Muscle layer of colon (tissue), 2 donors: ENCODE data around the gene ZNF71.
A peak's percentile ranks its signal among the peaks of the same experiment; 100 is the strongest.

Experiments used
- H3K27ac ChIP-seq: one replicate; pipeline ENCODE4 v1.7.0; 2013; ENCODE audit warnings: low read depth, mild to moderate bottlenecking, low read length, moderate library complexity
- H3K27me3 ChIP-seq, 2 donors: one replicate each; pipeline ENCODE4 v1.7.0; 2013; ENCODE audit warnings: low read length in 2 of 2, mild to moderate bottlenecking in 2 of 2; ENCODE audit not compliant: insufficient read depth in 2 of 2, control insufficient read depth in 1 of 2
- H3K36me3 ChIP-seq: one replicate; pipeline ENCODE4 v1.7.0; 2013; ENCODE audit warnings: mild to moderate bottlenecking, low read length; ENCODE audit not compliant: insufficient read depth
- H3K4me1 ChIP-seq: one replicate; pipeline ENCODE4 v1.7.0; 2013; ENCODE audit warnings: mild to moderate bottlenecking, low read length; ENCODE audit not compliant: insufficient read depth
- H3K4me3 ChIP-seq, 2 donors: one replicate each; pipeline ENCODE4 v1.7.0; 2013; ENCODE audit warnings: low read length in 2 of 2, low read depth in 1 of 2, mild to moderate bottlenecking in 1 of 2, moderate library complexity in 1 of 2
- H3K9ac ChIP-seq: one replicate; pipeline ENCODE4 v1.7.0; 2013; ENCODE audit warnings: low read length
- H3K9me3 ChIP-seq: one replicate; pipeline ENCODE4 v1.7.0; 2013; ENCODE audit warnings: mild to moderate bottlenecking, low read length
- donor health status: abdominal sarcoma.
- donor health status: Adenocarcinoma of cecum.

ZNF71 gene

GRCh38 chr19:56595548-56595899, 422 bp downstream of the ZNF71 start:
- peaks cover 3% of the 10 kb centered on the region for H3K9me3 ChIP-seq
- H3K27me3 ChIP-seq = no peaks in the 10 kb centered on the region
- H3K27ac ChIP-seq = peak overlapping the region; percentile 21

GRCh38 chr19:56596676-56597075, 1.6 kb downstream of the ZNF71 start:
- H3K27ac ChIP-seq = no peak overlapping the region

More at GRCh38 chr19:56595548-56595899, 422 bp downstream of the ZNF71 start:
- H3K4me3 ChIP-seq = peak overlapping the region; percentile 70 to 96
- H3K9ac ChIP-seq = peak overlapping the region; percentile 80
- peaks cover 1% of the 10 kb centered on the region for H3K36me3 ChIP-seq
- H3K4me1 ChIP-seq = peaks cover 13% of the 10 kb centered on the region

GRCh38 chr19:56597696-56598095, 2.6 kb downstream of the ZNF71 start:
- Histone ChIP-seq H3K27ac (no peak overlapping the region), H3K27me3 (no peaks in the 10 kb centered on the region), H3K36me3 (peaks cover 18% of the 10 kb centered on the region), H3K4me3 (no peak overlapping the region), H3K9ac (no peak overlapping the region), H3K9me3 (peaks cover 3% of the 10 kb centered on the region), H3K4me1 (peaks cover 13% of the 10 kb centered on the region)

More at GRCh38 chr19:56596676-56597075, 1.6 kb downstream of the ZNF71 start:
- no peaks in the 10 kb centered on the region for H3K27me3 ChIP-seq
- peak overlapping the region in 1 of 2 donors; percentile 96 for H3K4me3 ChIP-seq
- peaks cover 13% of the 10 kb centered on the region for H3K4me1 ChIP-seq
- H3K36me3 ChIP-seq = peaks cover 13% of the 10 kb centered on the region
- peaks cover 3% of the 10 kb centered on the region for H3K9me3 ChIP-seq
- no peak overlapping the region for H3K9ac ChIP-seq

GRCh38 chr19:56601375-56601774, 6.3 kb downstream of the ZNF71 start:
- peaks cover 18% of the 10 kb centered on the region for H3K9me3 ChIP-seq

GRCh38 chr19:56603829-56604228, 8.7 kb downstream of the ZNF71 start:
- H3K4me3 ChIP-seq = no peak overlapping the region
- no peak overlapping the region for H3K9ac ChIP-seq
- no peak overlapping the region for H3K27ac ChIP-seq
- H3K36me3 ChIP-seq = peaks cover 25% of the 10 kb centered on the region
- H3K27me3 ChIP-seq = no peaks in the 10 kb centered on the region
- peaks cover 18% of the 10 kb centered on the region for H3K9me3 ChIP-seq
- H3K4me1 ChIP-seq = no peaks in the 10 kb centered on the region

More at GRCh38 chr19:56601375-56601774, 6.3 kb downstream of the ZNF71 start:
- H3K36me3 ChIP-seq = peaks cover 25% of the 10 kb centered on the region
- no peaks in the 10 kb centered on the region for H3K27me3 ChIP-seq
- no peak overlapping the region for H3K27ac ChIP-seq
- peaks cover 4% of the 10 kb centered on the region for H3K4me1 ChIP-seq
- no peak overlapping the region for H3K9ac ChIP-seq
- H3K4me3 ChIP-seq = no peak overlapping the region

GRCh38 chr19:56608274-56608964, 13.3 kb downstream of the ZNF71 start:
- Histone ChIP-seq H3K27me3 (no peaks in the 10 kb centered on the region), H3K9ac (no peak overlapping the region), H3K4me3 (no peak overlapping the region), H3K9me3 (peaks cover 15% of the 10 kb centered on the region), H3K27ac (no peak overlapping the region), H3K4me1 (no peaks in the 10 kb centered on the region), H3K36me3 (peaks cover 12% of the 10 kb centered on the region)

GRCh38 chr19:56611288-56611687, 16.2 kb downstream of the ZNF71 start:
- H3K9me3 ChIP-seq = peaks cover 3% of the 10 kb centered on the region
- no peaks in the 10 kb centered on the region for H3K4me1 ChIP-seq
- peaks cover 4% of the 10 kb centered on the region for H3K36me3 ChIP-seq
- H3K27me3 ChIP-seq = no peaks in the 10 kb centered on the region
- no peak overlapping the region for H3K4me3 ChIP-seq
- no peak overlapping the region for H3K27ac ChIP-seq
- no peak overlapping the region for H3K9ac ChIP-seq

- H3K36me3 ChIP-seq = peaks cover 12% of the 10 kb centered on the region
- H3K27ac ChIP-seq = no peak overlapping the region
- no peaks in the 10 kb centered on the region for H3K27me3 ChIP-seq
- H3K9ac ChIP-seq = no peak overlapping the region
- peaks cover 5% of the 10 kb centered on the region for H3K9me3 ChIP-seq
- H3K4me1 ChIP-seq = no peaks in the 10 kb centered on the region
- H3K4me3 ChIP-seq = no peak overlapping the region
Observed at GRCh38 chr19:56612737-56613136, 17.6 kb downstream of the ZNF71 start.

GRCh38 chr19:56613639-56614038, 18.5 kb downstream of the ZNF71 start:
- H3K36me3 ChIP-seq = peaks cover 13% of the 10 kb centered on the region
- no peaks in the 10 kb centered on the region for H3K4me1 ChIP-seq
- H3K9ac ChIP-seq = no peak overlapping the region
- H3K27ac ChIP-seq = no peak overlapping the region
- peaks cover 5% of the 10 kb centered on the region for H3K9me3 ChIP-seq
- H3K27me3 ChIP-seq = no peaks in the 10 kb centered on the region
- no peak overlapping the region for H3K4me3 ChIP-seq

GRCh38 chr19:56617531-56617930, 22.4 kb downstream of the ZNF71 start:
- Histone ChIP-seq H3K27me3 (no peaks in the 10 kb centered on the region), H3K4me1 (no peaks in the 10 kb centered on the region), H3K9me3 (peaks cover 5% of the 10 kb centered on the region), H3K27ac (no peak overlapping the region), H3K9ac (no peak overlapping the region), H3K36me3 (peaks cover 26% of the 10 kb centered on the region), H3K4me3 (no peak overlapping the region)

GRCh38 chr19:56619121-56619520, 24.0 kb downstream of the ZNF71 start:
- Histone ChIP-seq H3K4me3 (no peak overlapping the region), H3K4me1 (no peaks in the 10 kb centered on the region), H3K27me3 (no peaks in the 10 kb centered on the region), H3K27ac (no peak overlapping the region), H3K9ac (no peak overlapping the region), H3K9me3 (peaks cover 13% of the 10 kb centered on the region), H3K36me3 (peaks cover 40% of the 10 kb centered on the region)

- Histone ChIP-seq H3K27me3 (no peaks in the 10 kb centered on the region), H3K4me1 (no peaks in the 10 kb centered on the region), H3K36me3 (peaks cover 46% of the 10 kb centered on the region), H3K27ac (no peak overlapping the region), H3K4me3 (no peak overlapping the region), H3K9ac (no peak overlapping the region), H3K9me3 (peaks cover 11% of the 10 kb centered on the region)
Observed at GRCh38 chr19:56622374-56622773, 27.3 kb downstream of the ZNF71 start.
